ENCODE measurements around the gene SLC17A7. TPM values are rescaled to one million over a fixed set of nuclear protein-coding genes. Genes with fewer than 3 reads are reported as not detected.
A peak's percentile ranks its signal among the peaks of the same experiment; 100 is the strongest.

Gene SLC17A7
- total and polyA plus RNA-seq, 9 of the 15 experiments (the other 6 are each of a cell fraction or from before 2014, with no cell fraction given) = 1.1 to 15.7 (median 2.4) TPM

GRCh38 chr19:49488046-49488862 lies 46.9 kb upstream of the SLC17A7 start (continued):
- TF ChIP-seq, protein P1, sequence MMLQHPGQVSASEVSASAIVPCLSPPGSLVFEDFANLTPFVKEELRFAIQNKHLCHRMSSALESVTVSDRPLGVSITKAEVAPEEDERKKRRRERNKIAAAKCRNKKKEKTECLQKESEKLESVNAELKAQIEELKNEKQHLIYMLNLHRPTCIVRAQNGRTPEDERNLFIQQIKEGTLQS (IDR thresholded peaks at IDR 0.05) = no peak
- TF ChIP-seq, protein P1 (CRISPR knock-in tag; conservative IDR thresholded peaks at IDR 0.05) = 0 out of 2 replicates have a peak, but pooled peaks have one; percentile 9
- TF ChIP-seq ZNF449 (CRISPR knock-in tag; IDR thresholded peaks at IDR 0.05) (no peak), SP1 (CRISPR knock-in tag; IDR thresholded peaks at IDR 0.05) (0 out of 2 replicates have a peak, but pooled peaks have one; percentile 55), CBFB (CRISPR knock-in tag; IDR thresholded peaks at IDR 0.05) (peak; percentile 72; the same call in 1 of the 2 replicates), RBM17 (IDR thresholded peaks at IDR 0.05; ENCODE audit: borderline replicate concordance, low read depth, low read length) (no peak), KLF10 (CRISPR knock-in tag; IDR thresholded peaks at IDR 0.05) (0 out of 2 replicates have a peak, but pooled peaks have one; percentile 54), GATAD2B (IDR thresholded peaks at IDR 0.05; ENCODE audit: borderline replicate concordance) (no peak), CHD1 (IDR thresholded peaks at IDR 0.05; ENCODE audit: low read length) (peak; percentile 62), MLLT1 (IDR thresholded peaks at IDR 0.05) (0 out of 4 replicates have a peak, but pooled peaks of 1 of the 2 experiments have one; percentile 12), SNRNP70 (optimal IDR thresholded peaks at IDR 0.05; ENCODE audit: low read depth, low read length) (peak; percentile 89), RBBP5 (IDR thresholded peaks at IDR 0.05; ENCODE audit: borderline replicate concordance, insufficient read depth, low read length, poor library complexity, severe bottlenecking) (peak; percentile 3), NR4A1 (CRISPR knock-in tag; IDR thresholded peaks at IDR 0.05) (no peak), NR4A1 (tag; IDR thresholded peaks at IDR 0.05) (no peak), SOX6 (IDR thresholded peaks at IDR 0.05) (no peak), MXI1 (IDR thresholded peaks at IDR 0.05; ENCODE audit: low read depth, low read length) (0 out of 2 replicates have a peak, but pooled peaks have one; percentile 46)
